Muscle of arm (tissue), 12 donors: Measurements from ENCODE around the gene AGBL4. TPM values are rescaled to one million over a fixed set of nuclear protein-coding genes. Genes with fewer than 3 reads are reported as not detected.
A peak's percentile ranks its signal among the peaks of the same experiment; 100 is the strongest.

Source experiments
- DNase-seq: peaks from one replicate; pipeline ENCODE4 v3.0.0-alpha.2; 2013
- polyA plus RNA-seq, 12 donors: library from polyadenylated mRNA; unstranded; fragments of 120-200 nt; gene quantifications; one replicate each; pipeline ENCODE4 v1.2.1, GENCODE V29; 2013; ENCODE audit not compliant: insufficient read length in 12 of 12

Gene AGBL4
- polyA plus RNA-seq, 12 donors, result 0.12 to 0.72 (median 0.21) TPM; not detected in 2

- DNase-seq, result no peak
These were observed 1255.7 kb downstream of the AGBL4 start for GRCh38 chr1:48767975-48768510.

DNA sequence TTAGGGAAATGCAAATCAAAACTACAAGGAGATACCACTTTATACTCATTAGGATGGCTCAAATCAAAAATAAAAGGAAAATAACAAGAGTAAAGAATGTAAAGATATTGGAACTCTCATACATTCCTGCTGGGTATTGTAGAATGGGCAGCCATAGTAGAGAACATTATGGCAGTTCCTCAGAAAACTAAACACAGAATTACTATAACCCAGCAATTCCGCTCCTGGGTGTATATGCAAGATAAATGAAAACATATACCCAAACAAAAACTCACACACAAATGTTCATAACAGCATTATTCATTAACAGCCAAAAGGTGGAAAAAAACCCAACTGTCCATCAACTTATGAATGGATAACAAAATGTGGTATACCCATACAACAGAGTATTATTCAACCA lies 1258.4 kb downstream of the AGBL4 start:
- DNase-seq, result no peak

GRCh38 chr1:48761986-48762385 lies 1261.8 kb downstream of the AGBL4 start:
- no peak for DNase-seq

DNA sequence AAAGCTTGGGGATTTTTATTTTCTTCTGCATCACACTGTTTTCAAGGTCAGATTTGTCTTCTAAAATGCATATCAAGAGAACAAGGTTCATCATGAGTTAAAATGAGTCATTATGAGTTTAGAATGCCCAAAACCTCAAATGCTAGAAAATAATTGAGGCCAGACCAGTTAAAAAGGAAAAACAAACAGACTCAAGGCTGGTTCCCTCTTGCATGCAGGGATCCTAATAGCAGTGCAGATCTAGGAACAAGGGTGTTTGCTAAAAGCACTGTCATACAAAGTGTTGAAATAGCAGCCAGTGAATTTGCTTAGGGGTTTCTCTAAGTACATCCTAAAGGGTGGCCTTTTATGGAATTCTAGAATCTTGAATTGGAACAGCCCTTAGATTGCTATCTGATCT lies 1262.3 kb downstream of the AGBL4 start:
- no peak for DNase-seq

- DNase-seq, result no peak
These were observed 1262.9 kb downstream of the AGBL4 start for GRCh38 chr1:48760857-48761256.

- no peak for DNase-seq
These were observed 1264.8 kb downstream of the AGBL4 start for GRCh38 chr1:48758976-48759375.

DNA sequence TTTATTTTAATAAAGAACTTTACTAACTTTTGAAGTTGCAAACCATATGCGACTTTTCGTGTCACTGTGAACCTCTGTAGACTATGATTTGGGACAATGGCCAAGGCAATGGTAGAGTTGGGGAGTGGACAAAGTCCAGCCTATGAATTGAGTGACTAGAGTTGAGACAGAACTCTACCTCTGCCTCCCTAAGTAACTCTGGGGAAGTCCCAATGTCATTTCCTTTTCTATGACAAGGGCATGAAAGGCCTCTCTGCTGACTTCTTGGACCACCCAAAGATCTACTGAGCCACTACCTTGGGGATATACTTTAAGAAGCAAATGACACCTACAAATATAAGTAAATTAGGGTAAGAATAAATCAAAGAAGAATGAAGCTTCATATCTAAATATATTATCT lies 1266.4 kb downstream of the AGBL4 start:
- no peak for DNase-seq

GRCh38 chr1:48756683-48757316 lies 1267.0 kb downstream of the AGBL4 start:
- DNase-seq, result no peak

GRCh38 chr1:48753293-48753692 lies 1270.5 kb downstream of the AGBL4 start:
- no peak for DNase-seq

GRCh38 chr1:48750109-48750508 lies 1273.6 kb downstream of the AGBL4 start:
- no peak for DNase-seq

DNA sequence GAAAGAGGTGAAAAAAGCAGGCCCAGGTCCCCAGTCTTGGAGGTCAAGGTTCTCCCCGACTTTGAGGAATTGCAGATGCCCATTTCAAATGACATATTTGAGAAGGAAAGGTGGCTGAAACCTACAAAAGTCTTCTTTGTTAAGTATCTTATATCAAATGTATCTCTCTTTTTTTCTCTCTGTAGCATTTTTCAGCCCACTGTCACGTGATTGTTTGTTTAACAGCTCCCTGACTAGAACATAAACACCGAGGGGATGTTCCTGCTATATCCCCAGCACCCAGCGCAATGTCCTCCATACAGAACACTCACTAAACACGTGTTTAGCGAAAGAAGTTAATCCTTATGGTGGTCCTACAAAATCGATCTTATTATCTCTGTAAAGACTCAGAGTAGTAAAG lies 1274.7 kb downstream of the AGBL4 start:
- no peak for DNase-seq

DNA sequence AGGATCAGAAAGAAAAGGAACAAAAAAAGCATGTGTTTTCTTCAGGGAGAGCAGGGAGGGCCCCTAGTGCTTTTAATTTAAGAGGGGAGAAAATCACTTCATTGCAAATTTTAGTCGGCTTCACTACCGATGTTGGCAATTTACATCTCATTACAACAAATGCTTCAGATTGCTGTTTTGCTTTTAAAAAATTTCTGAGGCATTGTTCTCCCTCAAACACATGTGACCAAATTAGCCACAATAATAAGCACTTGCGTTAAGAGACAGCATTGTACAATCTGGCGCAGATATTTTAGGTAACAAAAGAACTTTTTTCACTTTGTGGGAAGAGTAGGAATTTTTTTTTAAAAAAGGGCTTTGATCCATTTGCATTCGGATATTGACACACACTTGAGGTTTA lies 1276.8 kb downstream of the AGBL4 start:
- DNase-seq, result no peak

GRCh38 chr1:48744032-48744431 lies 1279.7 kb downstream of the AGBL4 start:
- no peak for DNase-seq

DNA sequence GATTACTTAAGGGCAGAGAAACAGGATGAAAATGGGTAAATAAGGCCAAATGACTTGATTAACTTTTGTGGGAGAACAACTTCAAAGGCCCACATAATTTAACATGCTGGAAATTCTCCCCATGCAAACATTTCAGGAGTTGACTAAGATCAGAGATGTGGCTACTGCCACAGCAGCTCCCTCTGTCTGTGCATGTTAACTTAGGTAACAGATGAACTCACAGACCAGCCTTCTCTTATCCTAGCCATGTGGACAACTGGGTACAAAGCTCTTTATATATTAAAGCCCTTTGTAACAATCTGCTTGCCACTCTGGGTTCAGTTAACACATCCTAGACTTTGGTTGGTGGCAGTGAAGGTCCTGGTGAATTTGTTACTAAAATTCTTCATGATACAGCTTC lies 1280.3 kb downstream of the AGBL4 start:
- DNase-seq, result no peak

DNA sequence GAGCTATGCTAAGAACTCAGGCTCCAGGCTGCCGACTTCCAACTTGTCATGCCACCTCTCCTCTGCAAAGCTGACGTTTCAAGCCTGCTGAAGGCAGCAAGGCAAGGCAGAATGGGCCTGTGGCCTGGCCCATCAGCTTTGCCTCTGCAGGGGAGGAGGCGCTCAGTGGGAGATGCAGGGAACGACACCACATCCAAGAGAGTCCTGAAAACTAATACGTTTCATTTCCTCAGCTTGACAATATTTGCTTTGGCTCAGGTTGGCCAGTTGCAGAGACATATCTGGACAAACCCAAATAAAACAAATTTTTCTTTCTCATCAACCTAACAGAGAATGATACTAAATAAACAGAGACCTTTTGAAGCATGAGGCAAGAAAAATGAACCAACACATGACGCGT lies 1282.4 kb downstream of the AGBL4 start:
- no peak for DNase-seq

- DNase-seq, result peak; percentile 26
These were observed 1283.1 kb downstream of the AGBL4 start for GRCh38 chr1:48740621-48741020.

- no peak for DNase-seq
These were observed 1284.7 kb downstream of the AGBL4 start for GRCh38 chr1:48739091-48739490.

- no peak for DNase-seq
These were observed 1285.4 kb downstream of the AGBL4 start for GRCh38 chr1:48738356-48738755.

DNA sequence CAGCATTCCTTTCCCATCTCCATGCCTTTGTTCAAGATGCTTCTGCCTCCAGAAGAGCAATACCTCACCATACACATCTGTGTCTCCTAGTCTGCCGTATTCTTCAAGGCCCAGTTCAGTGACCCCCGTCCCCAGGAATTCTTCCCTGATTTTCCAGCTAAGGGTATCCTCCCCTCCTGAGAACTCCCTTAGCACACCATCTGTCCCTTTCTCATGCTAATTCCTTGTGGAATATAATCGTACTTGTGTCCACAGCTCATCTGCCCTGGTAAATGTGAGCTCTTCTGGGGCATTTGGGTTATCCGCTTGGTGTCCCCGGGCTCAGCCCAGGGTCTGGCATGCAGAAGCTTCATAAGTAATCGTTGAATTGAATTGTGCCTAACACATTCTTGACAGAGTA lies 1288.0 kb downstream of the AGBL4 start:
- DNase-seq, result no peak

DNA sequence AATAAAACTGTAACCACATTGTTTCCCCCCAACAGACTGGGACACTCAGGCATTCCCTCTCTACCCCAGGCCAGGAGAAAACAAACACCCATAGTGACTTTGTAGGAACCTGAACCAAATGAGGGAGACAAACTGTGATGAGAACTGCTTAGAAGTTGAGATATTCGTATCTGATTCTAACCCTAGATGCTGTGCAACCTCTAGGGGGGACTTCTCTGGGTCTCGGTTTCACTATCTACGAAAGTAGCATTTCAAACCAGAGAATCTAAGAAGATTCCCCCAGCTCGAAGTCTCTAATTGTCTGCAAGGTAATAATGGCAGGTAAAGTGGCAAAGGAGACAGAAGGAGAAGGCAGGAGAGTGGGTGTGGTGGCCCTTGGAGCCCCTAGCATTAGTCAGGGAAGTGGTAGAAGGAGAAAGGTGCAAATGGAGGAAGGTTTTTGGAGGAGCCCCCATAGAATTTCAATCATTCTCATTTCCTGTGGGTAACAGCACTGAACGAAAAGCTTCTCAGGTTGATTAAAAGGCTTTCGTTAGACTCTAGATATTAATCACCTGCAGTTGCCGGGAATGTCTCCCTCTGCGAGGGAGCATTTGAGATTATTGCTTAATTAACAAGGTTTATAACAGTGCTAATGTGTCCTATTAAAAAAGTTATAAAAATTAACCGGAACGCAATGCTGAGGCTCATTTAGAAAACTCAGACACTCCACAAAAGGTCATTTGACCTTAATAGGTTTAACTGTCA lies 1293.4 kb downstream of the AGBL4 start:
- no peak for DNase-seq

- no peak for DNase-seq
These were observed 1295.2 kb downstream of the AGBL4 start for GRCh38 chr1:48728584-48728983.

- no peak for DNase-seq
These were observed 1297.1 kb downstream of the AGBL4 start for GRCh38 chr1:48726557-48727215.

DNA sequence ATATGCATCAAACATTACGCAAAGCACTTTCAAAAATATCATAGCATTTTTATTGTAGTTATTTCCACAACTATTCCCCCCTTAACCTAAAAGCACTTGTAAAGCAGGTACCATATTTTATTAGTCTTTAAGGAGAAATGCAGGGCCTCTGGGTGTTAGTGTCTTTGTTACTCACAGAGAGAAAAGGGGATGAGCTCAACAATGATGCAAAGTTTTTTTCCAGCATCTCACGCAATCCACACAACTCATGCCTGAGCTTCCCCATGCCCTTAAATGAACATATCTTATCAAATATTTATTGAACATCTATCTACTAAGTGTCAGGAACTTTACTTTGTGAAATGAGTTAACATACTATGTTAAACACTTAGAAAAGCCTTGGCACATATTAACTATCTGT lies 1297.6 kb downstream of the AGBL4 start:
- DNase-seq, result no peak
